Erythroblast (primary cell): Measurements from ENCODE around the gene TMBIM1.

Source experiments
- GATA1 ChIP-seq: IDR thresholded peaks from 2 replicates; pipeline ENCODE4 v1.6.1; 2011; ENCODE audit warnings: low read depth, mild to moderate bottlenecking, control low read depth, low read length, moderate library complexity
- POLR2A ChIP-seq: IDR thresholded peaks from 2 replicates; pipeline ENCODE4 v1.6.1; 2011; ENCODE audit warnings: mild to moderate bottlenecking, low read length

DNA sequence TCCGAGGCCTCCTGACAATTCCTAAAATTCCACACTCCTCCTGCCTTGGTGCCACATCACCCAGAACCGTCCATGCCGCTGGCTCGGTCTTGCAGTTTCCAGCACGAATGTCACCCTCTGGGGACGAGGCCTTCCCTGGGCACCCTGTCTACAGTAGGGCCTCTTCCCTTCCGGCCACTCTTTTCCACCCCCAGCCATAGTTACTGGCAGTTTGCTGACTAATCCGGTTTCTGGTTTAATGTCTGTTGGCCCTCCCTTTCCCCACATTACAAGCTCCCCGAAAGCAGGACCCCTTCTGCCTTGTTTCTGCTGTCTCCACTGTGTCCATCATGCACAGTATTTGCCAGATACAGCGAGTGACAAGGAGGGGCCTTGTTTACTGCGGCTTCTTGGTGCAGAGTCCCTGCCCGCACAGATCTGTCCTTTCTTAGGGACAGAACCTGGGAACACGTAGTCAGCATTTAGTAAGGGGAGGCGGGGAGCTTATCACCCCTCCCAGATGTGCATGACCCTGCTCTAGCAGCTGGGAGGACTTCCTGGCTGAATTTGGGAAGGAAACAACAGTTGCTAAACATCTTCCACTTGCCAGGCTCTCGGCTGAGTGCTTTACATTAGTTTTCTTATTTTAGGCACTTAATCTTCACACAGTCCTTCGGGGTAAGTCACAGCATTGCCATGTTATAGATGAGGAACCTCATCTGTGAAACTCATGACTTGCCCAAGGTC is 40.8 kb upstream of the TMBIM1 start:
- no peak for TF ChIP-seq GATA1
- peak; percentile 81 for TF ChIP-seq POLR2A
